ENCODE data around the gene EFL1.

Gene EFL1

DNA sequence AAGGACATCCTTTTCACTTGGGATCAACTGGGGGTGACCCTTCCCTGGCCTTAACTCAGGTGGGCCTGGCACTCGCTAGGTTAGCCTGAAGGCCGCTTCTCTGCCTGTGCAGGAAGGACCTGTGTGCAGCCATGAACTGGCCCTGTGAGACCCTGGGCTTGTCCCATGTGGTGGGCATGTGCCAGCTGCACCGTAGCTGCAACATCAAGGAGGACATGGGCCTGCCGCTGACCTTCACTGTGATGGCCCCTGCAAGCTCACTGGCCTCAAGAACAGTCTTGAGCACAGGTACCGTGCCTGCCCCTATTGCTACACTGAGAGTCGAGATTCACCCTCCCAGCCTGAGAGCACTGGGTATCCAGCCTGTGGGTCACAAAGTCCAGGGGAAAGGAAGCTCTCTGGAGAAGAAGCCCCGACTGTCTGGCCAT is 43.1 kb upstream of the EFL1 start:
- TF ChIP-seq CREB1 (IDR thresholded peaks at IDR 0.05; ENCODE audit: low read depth), result no peak
- no peak for TF ChIP-seq RAD21 (IDR thresholded peaks at IDR 0.05; ENCODE audit: low read depth)
- no peak for TF ChIP-seq USF1 (IDR thresholded peaks at IDR 0.05)
- TF ChIP-seq EP300 (IDR thresholded peaks at IDR 0.05; ENCODE audit: borderline replicate concordance), result no peak
- no peak for TF ChIP-seq FOXM1 (IDR thresholded peaks at IDR 0.05; ENCODE audit: borderline replicate concordance, low read depth)
- TF ChIP-seq MAX (IDR thresholded peaks at IDR 0.05), result no peak
- TF ChIP-seq EGR1 (IDR thresholded peaks at IDR 0.05), result no peak
- no peak for TF ChIP-seq TCF12 (IDR thresholded peaks at IDR 0.05; ENCODE audit: low read depth)
- TF ChIP-seq TEAD4 (IDR thresholded peaks at IDR 0.05), result no peak
- no peak for TF ChIP-seq YY1 (IDR thresholded peaks at IDR 0.05; ENCODE audit: low read depth)
- no peak for TF ChIP-seq ZBTB7A (IDR thresholded peaks at IDR 0.05; ENCODE audit: low read depth)
- TF ChIP-seq REST (IDR thresholded peaks at IDR 0.05; ENCODE audit: low read depth), result no peak
- no peak for TF ChIP-seq CEBPB (IDR thresholded peaks at IDR 0.05)
- TF ChIP-seq NFIC (IDR thresholded peaks at IDR 0.05), result no peak
- TF ChIP-seq TAF1 (IDR thresholded peaks at IDR 0.05; ENCODE audit: low read depth), result no peak

DNA sequence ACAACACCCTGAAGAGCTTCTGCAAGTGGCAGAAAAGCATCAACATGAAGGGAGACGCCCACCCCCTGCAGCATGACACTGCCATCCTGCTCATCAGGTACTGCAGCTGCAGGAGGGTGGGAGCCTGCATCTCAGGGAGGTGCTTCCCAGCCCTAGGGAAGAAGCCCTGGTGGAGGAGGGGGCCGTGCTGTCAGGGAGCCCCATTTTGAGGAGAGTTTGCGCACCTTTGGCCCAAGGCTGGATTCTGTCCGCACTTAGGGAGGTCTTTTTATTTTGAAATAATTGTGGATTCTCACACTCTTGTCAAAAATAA is 42.2 kb upstream of the EFL1 start:
- TF ChIP-seq REST (IDR thresholded peaks at IDR 0.05; ENCODE audit: low read depth) (no peak), USF1 (IDR thresholded peaks at IDR 0.05) (no peak), FOXM1 (IDR thresholded peaks at IDR 0.05; ENCODE audit: borderline replicate concordance, low read depth) (no peak), EP300 (IDR thresholded peaks at IDR 0.05; ENCODE audit: borderline replicate concordance) (no peak), RAD21 (IDR thresholded peaks at IDR 0.05; ENCODE audit: low read depth) (no peak), YY1 (IDR thresholded peaks at IDR 0.05; ENCODE audit: low read depth) (no peak), EGR1 (IDR thresholded peaks at IDR 0.05) (no peak), CEBPB (IDR thresholded peaks at IDR 0.05) (no peak), MAX (IDR thresholded peaks at IDR 0.05) (no peak), TEAD4 (IDR thresholded peaks at IDR 0.05) (no peak), NFIC (IDR thresholded peaks at IDR 0.05) (no peak), CREB1 (IDR thresholded peaks at IDR 0.05; ENCODE audit: low read depth) (no peak), TCF12 (IDR thresholded peaks at IDR 0.05; ENCODE audit: low read depth) (no peak), ZBTB7A (IDR thresholded peaks at IDR 0.05; ENCODE audit: low read depth) (no peak)

- TF ChIP-seq EGR1 (IDR thresholded peaks at IDR 0.05) (no peak), TCF12 (IDR thresholded peaks at IDR 0.05; ENCODE audit: low read depth) (no peak), CEBPB (IDR thresholded peaks at IDR 0.05) (no peak), EP300 (IDR thresholded peaks at IDR 0.05; ENCODE audit: borderline replicate concordance) (no peak), YY1 (IDR thresholded peaks at IDR 0.05; ENCODE audit: low read depth) (no peak), FOXM1 (IDR thresholded peaks at IDR 0.05; ENCODE audit: borderline replicate concordance, low read depth) (no peak), RAD21 (IDR thresholded peaks at IDR 0.05; ENCODE audit: low read depth) (no peak), CREB1 (IDR thresholded peaks at IDR 0.05; ENCODE audit: low read depth) (no peak), ZBTB7A (IDR thresholded peaks at IDR 0.05; ENCODE audit: low read depth) (no peak), NFIC (IDR thresholded peaks at IDR 0.05) (no peak), TEAD4 (IDR thresholded peaks at IDR 0.05) (no peak), USF1 (IDR thresholded peaks at IDR 0.05) (no peak), REST (IDR thresholded peaks at IDR 0.05; ENCODE audit: low read depth) (no peak), TAF1 (IDR thresholded peaks at IDR 0.05; ENCODE audit: low read depth) (no peak), MAX (IDR thresholded peaks at IDR 0.05) (no peak)
These were observed 41.6 kb upstream of the EFL1 start for GRCh38 chr15:82303956-82304777.

Data from Ishikawa (cell line).